Measurements from ENCODE around the gene NRROS. TPM values are rescaled to one million over a fixed set of nuclear protein-coding genes. Genes with fewer than 3 reads are reported as not detected.
"Not testable (repeated sequence)": the region's sequence is repeated elsewhere in the genome, so short reads cannot be mapped to it uniquely, and the experiment has no call there.

Gene NRROS
- polyA plus RNA-seq, 2 donors = 0.77 to 0.92 TPM

GRCh38 chr3:196608693-196609092 lies 30.8 kb upstream of the NRROS start:
- Histone ChIP-seq H3K4me1 (ENCODE audit: control insufficient read depth in 2 of 2, insufficient read depth in 2 of 2, low read length in 1 of 2) (no peaks in the 10 kb centered on the region), H3K27me3 (ENCODE audit: control insufficient read depth in 1 of 2, insufficient read depth in 2 of 2, low read length in 2 of 2) (no peaks in the 10 kb centered on the region), H3K4me3 (ENCODE audit: low read depth in 1 of 2, low read length in 2 of 2) (no peak overlapping the region), H3K36me3 (ENCODE audit: control insufficient read depth in 2 of 2, insufficient read depth in 2 of 2, low read length in 1 of 2) (no peaks in the 10 kb centered on the region), H3K27ac (ENCODE audit: low read depth in 2 of 2, low read length in 1 of 2) (no peak overlapping the region), H3K9me3 (ENCODE audit: control insufficient read depth in 2 of 2, insufficient read depth in 1 of 2, low read depth in 1 of 2, low read length in 1 of 2) (no peaks in the 10 kb centered on the region)
- WGBS, 2 donors = 94 to 97% methylated on average over 2 of the region's 2 CpGs

GRCh38 chr3:196609343-196609775 lies 30.1 kb upstream of the NRROS start:
- H3K4me1 ChIP-seq (ENCODE audit: control insufficient read depth in 2 of 2, insufficient read depth in 2 of 2, low read length in 1 of 2) = no peaks in the 10 kb centered on the region
- no peaks in the 10 kb centered on the region for H3K9me3 ChIP-seq (ENCODE audit: control insufficient read depth in 2 of 2, insufficient read depth in 1 of 2, low read depth in 1 of 2, low read length in 1 of 2)
- 15 to 16% methylated on average over 5 of the region's 5 CpGs for WGBS, 2 donors
- no peaks in the 10 kb centered on the region for H3K27me3 ChIP-seq (ENCODE audit: control insufficient read depth in 1 of 2, insufficient read depth in 2 of 2, low read length in 2 of 2)
- H3K4me3 ChIP-seq (ENCODE audit: low read depth in 1 of 2, low read length in 2 of 2) = no peak overlapping the region
- H3K27ac ChIP-seq (ENCODE audit: low read depth in 2 of 2, low read length in 1 of 2) = no peak overlapping the region
- H3K36me3 ChIP-seq (ENCODE audit: control insufficient read depth in 2 of 2, insufficient read depth in 2 of 2, low read length in 1 of 2) = no peaks in the 10 kb centered on the region

- Histone ChIP-seq H3K27me3 (ENCODE audit: control insufficient read depth in 1 of 2, insufficient read depth in 2 of 2, low read length in 2 of 2) (no peaks in the 10 kb centered on the region), H3K9me3 (ENCODE audit: control insufficient read depth in 2 of 2, insufficient read depth in 1 of 2, low read depth in 1 of 2, low read length in 1 of 2) (no peaks in the 10 kb centered on the region), H3K4me1 (ENCODE audit: control insufficient read depth in 2 of 2, insufficient read depth in 2 of 2, low read length in 1 of 2) (no peaks in the 10 kb centered on the region), H3K36me3 (ENCODE audit: control insufficient read depth in 2 of 2, insufficient read depth in 2 of 2, low read length in 1 of 2) (no peaks in the 10 kb centered on the region), H3K4me3 (ENCODE audit: low read depth in 1 of 2, low read length in 2 of 2) (no peak overlapping the region), H3K27ac (ENCODE audit: low read depth in 2 of 2, low read length in 1 of 2) (peak overlapping the region in 1 of 2 donors; percentile 40)
- WGBS, 2 donors = 79 to 84% methylated on average over 6 of the region's 6 CpGs
These were observed 29.5 kb upstream of the NRROS start for GRCh38 chr3:196609805-196610515.

- H3K27me3 ChIP-seq (ENCODE audit: control insufficient read depth in 1 of 2, insufficient read depth in 2 of 2, low read length in 2 of 2) = no peaks in the 10 kb centered on the region
- WGBS, 2 donors = 59 to 73% methylated on average over 10 of the region's 10 CpGs
- H3K4me3 ChIP-seq (ENCODE audit: low read depth in 1 of 2, low read length in 2 of 2) = no peak overlapping the region
- H3K36me3 ChIP-seq (ENCODE audit: control insufficient read depth in 2 of 2, insufficient read depth in 2 of 2, low read length in 1 of 2) = no peaks in the 10 kb centered on the region
- H3K9me3 ChIP-seq (ENCODE audit: control insufficient read depth in 2 of 2, insufficient read depth in 1 of 2, low read depth in 1 of 2, low read length in 1 of 2) = no peaks in the 10 kb centered on the region
- H3K4me1 ChIP-seq (ENCODE audit: control insufficient read depth in 2 of 2, insufficient read depth in 2 of 2, low read length in 1 of 2) = no peaks in the 10 kb centered on the region
- peak overlapping the region in 1 of 2 donors; percentile 11 for H3K27ac ChIP-seq (ENCODE audit: low read depth in 2 of 2, low read length in 1 of 2)
These were observed 27.6 kb upstream of the NRROS start for GRCh38 chr3:196611761-196612483.

GRCh38 chr3:196615234-196615633 lies 24.3 kb upstream of the NRROS start:
- not testable (repeated sequence) for H3K4me3 ChIP-seq (ENCODE audit: low read depth in 1 of 2, low read length in 2 of 2); H3K9me3 ChIP-seq (ENCODE audit: control insufficient read depth in 2 of 2, insufficient read depth in 1 of 2, low read depth in 1 of 2, low read length in 1 of 2); H3K4me1 ChIP-seq (ENCODE audit: control insufficient read depth in 2 of 2, insufficient read depth in 2 of 2, low read length in 1 of 2); H3K27ac ChIP-seq (ENCODE audit: low read depth in 2 of 2, low read length in 1 of 2); H3K27me3 ChIP-seq (ENCODE audit: control insufficient read depth in 1 of 2, insufficient read depth in 2 of 2, low read length in 2 of 2); H3K36me3 ChIP-seq (ENCODE audit: control insufficient read depth in 2 of 2, insufficient read depth in 2 of 2, low read length in 1 of 2)
- 94% methylated on average over 6 of the region's 6 CpGs for WGBS, 2 donors

- no peaks in the 10 kb centered on the region for H3K27me3 ChIP-seq (ENCODE audit: control insufficient read depth in 1 of 2, insufficient read depth in 2 of 2, low read length in 2 of 2)
- WGBS, 2 donors = 77 to 80% methylated on average over 5 of the region's 5 CpGs
- no peaks in the 10 kb centered on the region for H3K9me3 ChIP-seq (ENCODE audit: control insufficient read depth in 2 of 2, insufficient read depth in 1 of 2, low read depth in 1 of 2, low read length in 1 of 2)
- H3K36me3 ChIP-seq (ENCODE audit: control insufficient read depth in 2 of 2, insufficient read depth in 2 of 2, low read length in 1 of 2) = no peaks in the 10 kb centered on the region
- H3K27ac ChIP-seq (ENCODE audit: low read depth in 2 of 2, low read length in 1 of 2) = no peak overlapping the region
- no peaks in the 10 kb centered on the region for H3K4me1 ChIP-seq (ENCODE audit: control insufficient read depth in 2 of 2, insufficient read depth in 2 of 2, low read length in 1 of 2)
- H3K4me3 ChIP-seq (ENCODE audit: low read depth in 1 of 2, low read length in 2 of 2) = no peak overlapping the region
These were observed 22.2 kb upstream of the NRROS start for GRCh38 chr3:196617256-196617655.

- Histone ChIP-seq H3K27ac (ENCODE audit: low read depth in 2 of 2, low read length in 1 of 2) (peak overlapping the region; percentile 55 to 80), H3K27me3 (ENCODE audit: control insufficient read depth in 1 of 2, insufficient read depth in 2 of 2, low read length in 2 of 2) (no peaks in the 10 kb centered on the region), H3K36me3 (ENCODE audit: control insufficient read depth in 2 of 2, insufficient read depth in 2 of 2, low read length in 1 of 2) (no peaks in the 10 kb centered on the region), H3K4me3 (ENCODE audit: low read depth in 1 of 2, low read length in 2 of 2) (no peak overlapping the region), H3K4me1 (ENCODE audit: control insufficient read depth in 2 of 2, insufficient read depth in 2 of 2, low read length in 1 of 2) (peaks cover 0 to 4% of the 10 kb centered on the region in 2 donors), H3K9me3 (ENCODE audit: control insufficient read depth in 2 of 2, insufficient read depth in 1 of 2, low read depth in 1 of 2, low read length in 1 of 2) (no peaks in the 10 kb centered on the region)
- WGBS, 2 donors = 50 to 55% methylated on average over 5 of the region's 5 CpGs
These were observed 20.3 kb upstream of the NRROS start for GRCh38 chr3:196619223-196619622.

- not testable (repeated sequence) for H3K4me3 ChIP-seq (ENCODE audit: low read depth in 1 of 2, low read length in 2 of 2); H3K4me1 ChIP-seq (ENCODE audit: control insufficient read depth in 2 of 2, insufficient read depth in 2 of 2, low read length in 1 of 2); H3K27ac ChIP-seq (ENCODE audit: low read depth in 2 of 2, low read length in 1 of 2); H3K36me3 ChIP-seq (ENCODE audit: control insufficient read depth in 2 of 2, insufficient read depth in 2 of 2, low read length in 1 of 2); H3K9me3 ChIP-seq (ENCODE audit: control insufficient read depth in 2 of 2, insufficient read depth in 1 of 2, low read depth in 1 of 2, low read length in 1 of 2); H3K27me3 ChIP-seq (ENCODE audit: control insufficient read depth in 1 of 2, insufficient read depth in 2 of 2, low read length in 2 of 2)
- 46% methylated on average over 2 to 3 of the region's 5 CpGs for WGBS, 2 donors
These were observed 19.9 kb upstream of the NRROS start for GRCh38 chr3:196619627-196620026.

- H3K36me3 ChIP-seq (ENCODE audit: control insufficient read depth in 2 of 2, insufficient read depth in 2 of 2, low read length in 1 of 2) = no peaks in the 10 kb centered on the region
- H3K4me3 ChIP-seq (ENCODE audit: low read depth in 1 of 2, low read length in 2 of 2) = no peak overlapping the region
- no peaks in the 10 kb centered on the region for H3K9me3 ChIP-seq (ENCODE audit: control insufficient read depth in 2 of 2, insufficient read depth in 1 of 2, low read depth in 1 of 2, low read length in 1 of 2)
- 55 to 72% methylated on average over 10 of the region's 10 CpGs for WGBS, 2 donors
- H3K27me3 ChIP-seq (ENCODE audit: control insufficient read depth in 1 of 2, insufficient read depth in 2 of 2, low read length in 2 of 2) = no peaks in the 10 kb centered on the region
- H3K4me1 ChIP-seq (ENCODE audit: control insufficient read depth in 2 of 2, insufficient read depth in 2 of 2, low read length in 1 of 2) = peaks cover 0 to 4% of the 10 kb centered on the region in 2 donors
- peak overlapping the region; percentile 42 to 65 for H3K27ac ChIP-seq (ENCODE audit: low read depth in 2 of 2, low read length in 1 of 2)
These were observed 19.3 kb upstream of the NRROS start for GRCh38 chr3:196620161-196620604.

Data from esophagus (tissue), 2 donors.